ENCODE data around the gene CHCHD4. TPM values are rescaled to one million over a fixed set of nuclear protein-coding genes. Genes with fewer than 3 reads are reported as not detected.

CHCHD4 gene
- total RNA-seq, 1 experiment from 2014 or later = 27.5 TPM

- Mint-ChIP-seq H3K27ac (no peak overlapping the region), H3K4me3 (no peak overlapping the region), H3K36me3 (peaks cover 40% of the 10 kb centered on the region), H3K4me1 (no peaks in the 10 kb centered on the region), H3K9me3 (peaks cover 1% of the 10 kb centered on the region), H3K27me3 (ENCODE audit: low read depth) (no peaks in the 10 kb centered on the region)
- ChIA-PET POLR2A (no interaction called here), CTCF (interaction anchor here (1.3 to 1.5 kb wide), 2 partner anchors 70 to 237 kb away, joined by 4 read pairs; no protein-coding TSS in a partner anchor)
- DNase-seq (ENCODE audit: low spot score) = no peak
- no peak for ATAC-seq
- TF ChIP-seq ZSCAN18 (CRISPR knock-in tag; IDR thresholded peaks at IDR 0.05) = no peak
- no peak for TF ChIP-seq PRDM15 (CRISPR knock-in tag; IDR thresholded peaks at IDR 0.05)
- no peak for TF ChIP-seq EMX1 (CRISPR knock-in tag; IDR thresholded peaks at IDR 0.05)
- TF ChIP-seq SP1 (CRISPR knock-in tag; conservative IDR thresholded peaks at IDR 0.05) = no peak
- TF ChIP-seq ZMAT4 (CRISPR knock-in tag; IDR thresholded peaks at IDR 0.05) = no peak
Observed at GRCh38 chr3:14133876-14134275, 9.2 kb upstream of the CHCHD4 start.

GRCh38 chr3:14133188-14133800 lies 8.6 kb upstream of the CHCHD4 start:
- DNase-seq (ENCODE audit: low spot score) (no peak), ATAC-seq (no peak)
- ChIA-PET POLR2A (no interaction called here), CTCF (interaction anchor here (0.8 to 1.6 kb wide), 3 partner anchors 70 to 237 kb away, joined by 3 to 4 read pairs (median 3); no protein-coding TSS in a partner anchor)
- Mint-ChIP-seq H3K9me3 (peaks cover 5% of the 10 kb centered on the region), H3K36me3 (peaks cover 46% of the 10 kb centered on the region), H3K27ac (no peak overlapping the region), H3K27me3 (ENCODE audit: low read depth) (no peaks in the 10 kb centered on the region), H3K4me1 (no peaks in the 10 kb centered on the region), H3K4me3 (no peak overlapping the region)
- TF ChIP-seq ZNF138 (CRISPR knock-in tag; conservative IDR thresholded peaks at IDR 0.05) (no peak), JUN (CRISPR knock-in tag; IDR thresholded peaks at IDR 0.05) (no peak), RELA (CRISPR knock-in tag; IDR thresholded peaks at IDR 0.05; ENCODE audit: borderline replicate concordance) (no peak), PRRX2 (CRISPR knock-in tag; IDR thresholded peaks at IDR 0.05) (no peak), ZNF263 (CRISPR knock-in tag; IDR thresholded peaks at IDR 0.05; ENCODE audit: low read depth) (no peak), TCF7 (CRISPR knock-in tag; IDR thresholded peaks at IDR 0.05; ENCODE audit: low read depth) (no peak), IRF2 (CRISPR knock-in tag; IDR thresholded peaks at IDR 0.05; ENCODE audit: borderline replicate concordance, low read depth) (no peak), EMX1 (CRISPR knock-in tag; IDR thresholded peaks at IDR 0.05) (no peak), NFE2L1 (CRISPR knock-in tag; IDR thresholded peaks at IDR 0.05) (no peak), ZNF416 (CRISPR knock-in tag; IDR thresholded peaks at IDR 0.05) (no peak)

GRCh38 chr3:14132689-14133088 lies 8.0 kb upstream of the CHCHD4 start:
- CTCF ChIA-PET = interaction anchor here (0.8 to 1.6 kb wide), 2 partner anchors 83 to 237 kb away, joined by 3 read pairs; no protein-coding TSS in a partner anchor
- H3K4me1 Mint-ChIP-seq = no peaks in the 10 kb centered on the region
- H3K27ac Mint-ChIP-seq = no peak overlapping the region
- no peak overlapping the region for H3K4me3 Mint-ChIP-seq
- DNase-seq (ENCODE audit: low spot score) = no peak
- no peak for ATAC-seq
- H3K27me3 Mint-ChIP-seq (ENCODE audit: low read depth) = no peaks in the 10 kb centered on the region
- POLR2A ChIA-PET = no interaction called here
- peaks cover 5% of the 10 kb centered on the region for H3K9me3 Mint-ChIP-seq
- H3K36me3 Mint-ChIP-seq = peaks cover 51% of the 10 kb centered on the region
- no peak for TF ChIP-seq TEAD4 (CRISPR knock-in tag; IDR thresholded peaks at IDR 0.05)
- no peak for TF ChIP-seq HMGXB4 (CRISPR knock-in tag; IDR thresholded peaks at IDR 0.05)
- no peak for TF ChIP-seq ZNF281 (CRISPR knock-in tag; IDR thresholded peaks at IDR 0.05)
- no peak for TF ChIP-seq ZBTB21 (CRISPR knock-in tag; IDR thresholded peaks at IDR 0.05; ENCODE audit: borderline replicate concordance)
- no peak for TF ChIP-seq ZNF512 (CRISPR knock-in tag; IDR thresholded peaks at IDR 0.05; ENCODE audit: borderline replicate concordance)
